PFSK-1 (cell line): ENCODE measurements around the gene CPA1.

ENCODE experiments used
- POLR2AphosphoS5 ChIP-seq: IDR thresholded peaks from 2 replicates; pipeline ENCODE4 v1.6.1; 2012; ENCODE audit warnings: low read depth, mild to moderate bottlenecking, control low read depth, low read length, moderate library complexity
- TAF1 ChIP-seq: IDR thresholded peaks from 2 replicates; pipeline ENCODE4 v1.6.1; 2012; ENCODE audit warnings: low read length, control low read depth, borderline replicate concordance; ENCODE audit not compliant: insufficient read depth

DNA sequence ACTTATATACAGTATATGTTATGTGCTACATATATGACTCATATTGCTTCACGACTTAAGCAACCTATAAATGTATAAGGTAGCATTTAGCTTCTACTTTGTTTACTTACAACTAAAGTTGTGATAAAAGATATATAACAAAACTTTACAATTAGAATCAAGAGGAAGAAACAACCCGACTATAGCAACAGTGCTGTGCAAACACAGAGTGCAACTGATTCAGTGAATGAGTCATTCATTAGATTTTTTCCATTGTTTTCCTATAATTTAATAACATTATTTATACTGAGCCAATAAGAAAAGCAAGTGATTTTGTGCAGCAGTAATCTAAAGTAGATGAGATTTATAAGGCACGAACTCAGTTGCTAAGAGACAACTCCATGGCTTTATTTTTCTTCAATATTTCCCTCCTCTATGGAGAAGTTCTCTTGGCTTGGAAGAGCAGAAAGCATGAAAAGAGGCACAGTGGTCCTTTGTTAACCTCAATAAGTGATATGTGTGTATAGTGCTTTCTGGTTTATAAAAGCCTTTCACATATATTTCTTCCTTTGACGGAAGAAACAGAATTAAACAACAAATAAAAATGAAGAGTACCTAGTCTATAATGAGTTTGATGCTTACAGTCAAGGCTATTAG, 40.8 kb downstream of the CPA1 start:
- TF ChIP-seq TAF1 (no peak), POLR2AphosphoS5 (no peak)
